Muscle of arm (tissue), 12 donors: ENCODE results near the gene MSRB1. TPM values are rescaled to one million over a fixed set of nuclear protein-coding genes. Genes with fewer than 3 reads are reported as not detected.
A peak's percentile ranks its signal among the peaks of the same experiment; 100 is the strongest.
"Not testable (repeated sequence)": the region's sequence is repeated elsewhere in the genome, so short reads cannot be mapped to it uniquely, and the experiment has no call there.

Experiments used
- DNase-seq: peaks from one replicate; pipeline ENCODE4 v3.0.0-alpha.2; 2013
- polyA plus RNA-seq, 12 donors: library from polyadenylated mRNA; unstranded; fragments of 120-200 nt; gene quantifications; one replicate each; pipeline ENCODE4 v1.2.1, GENCODE V29; 2013; ENCODE audit not compliant: insufficient read length in 12 of 12

MSRB1 gene
- polyA plus RNA-seq, 12 donors: 14.2 to 50.0 (median 27.8) TPM; not detected in 1

- no peak for DNase-seq
These were observed 1.6 kb downstream of the MSRB1 start for GRCh38 chr16:1941162-1942046.

GRCh38 chr16:1940273-1941161 is 2.5 kb downstream of the MSRB1 start:
- no peak for DNase-seq

- not testable (repeated sequence) for DNase-seq
These were observed 3.2 kb downstream of the MSRB1 start for GRCh38 chr16:1939833-1940232.

- no peak for DNase-seq
These were observed 4.1 kb downstream of the MSRB1 start for GRCh38 chr16:1938910-1939309.

GRCh38 chr16:1938316-1938715 is 4.7 kb downstream of the MSRB1 start:
- no peak for DNase-seq

GRCh38 chr16:1936945-1937479 is 6.0 kb downstream of the MSRB1 start:
- no peak for DNase-seq

GRCh38 chr16:1933097-1933661 is 9.8 kb downstream of the MSRB1 start:
- DNase-seq: no peak

- no peak for DNase-seq
These were observed 10.7 kb downstream of the MSRB1 start for GRCh38 chr16:1932050-1933028.

- DNase-seq: no peak
These were observed 12.7 kb downstream of the MSRB1 start for GRCh38 chr16:1930338-1930720.

GRCh38 chr16:1929578-1930337 is 13.2 kb downstream of the MSRB1 start:
- DNase-seq: peak; percentile 88

GRCh38 chr16:1929105-1929504 is 13.9 kb downstream of the MSRB1 start:
- DNase-seq: no peak

- no peak for DNase-seq
These were observed 16.7 kb downstream of the MSRB1 start for GRCh38 chr16:1926271-1926670.

- no peak for DNase-seq
These were observed 18.9 kb downstream of the MSRB1 start for GRCh38 chr16:1924095-1924494.

- no peak for DNase-seq
These were observed 19.5 kb downstream of the MSRB1 start for GRCh38 chr16:1923299-1924034.

GRCh38 chr16:1922357-1922756 is 20.6 kb downstream of the MSRB1 start:
- DNase-seq: no peak

- DNase-seq: no peak
These were observed 22.2 kb downstream of the MSRB1 start for GRCh38 chr16:1920727-1921171.

GRCh38 chr16:1920122-1920521 is 22.9 kb downstream of the MSRB1 start:
- not testable (repeated sequence) for DNase-seq

GRCh38 chr16:1919327-1919998 is 23.5 kb downstream of the MSRB1 start:
- no peak for DNase-seq
